B cell (primary cell): Measurements from ENCODE around the gene DOLPP1. TPM values are rescaled to one million over a fixed set of nuclear protein-coding genes. Genes with fewer than 3 reads are reported as not detected.

ENCODE experiments used
- ATAC-seq: fragments of 200-7000 bp; cut with Tn5 transposase; one replicate; pipeline ENCODE4 v1.10.0; 2021; ENCODE audit warnings: low read depth, mild to moderate bottlenecking, moderate number of reproducible peaks, moderate library complexity
- CTCF ChIA-PET: fragments of 350-600 bp; sonication (Branson Sonifier 250); formaldehyde crosslinking; loops from one replicate; lab custom pipeline; 2021; ENCODE audit warnings: antibody characterized with exemption, inconsistent platforms; lab: Charles Lee
- POLR2A ChIA-PET: fragments of 350-600 bp; sonication (Branson Sonifier 250); formaldehyde crosslinking; loops from one replicate; lab custom pipeline; 2021; ENCODE audit warnings: antibody characterized with exemption; lab: Charles Lee
- DNase-seq: peaks from one replicate; pipeline ENCODE4 v3.0.0; 2013
- H2AFZ ChIP-seq: 2 replicates; pipeline ENCODE4 v1.6.1; 2012; ENCODE audit warnings: mild to moderate bottlenecking, low read depth, low read length; ENCODE audit not compliant: insufficient read depth, poor library complexity, severe bottlenecking
- H3K27ac ChIP-seq, 2 donors: 1 replicate in 1 of 2; 2 replicates in 1 of 2; pipeline ENCODE4 v1.5.1; 2012 to 2013; ENCODE audit warnings: low read length in 2 of 2, mild to moderate bottlenecking in 2 of 2, moderate library complexity in 1 of 2
- H3K27me3 ChIP-seq, 4 experiments: fragments of 200-600 bp in 1 of 4; sonication (generic) in 1 of 4; replicated peaks in 1 of 4; 1 replicate in 2 of 4; 2 replicates in 2 of 4; pipeline versions ENCODE4 v1.6.1 to v1.7.0; 2013 to 2016; ENCODE audit warnings: low read length in 3 of 4, mild to moderate bottlenecking in 2 of 4, mixed read lengths in 1 of 4, moderate library complexity in 1 of 4; ENCODE audit not compliant: insufficient read depth in 4 of 4, control insufficient read depth in 3 of 4; ENCODE audit errors: control extremely low read depth in 1 of 4
- H3K36me3 ChIP-seq, 2 experiments: replicated peaks in 1 of 2; 1 replicate in 1 of 2; 2 replicates in 1 of 2; pipeline versions ENCODE4 v1.6.1 to v1.7.1; 2013; ENCODE audit warnings: low read length in 1 of 2; ENCODE audit not compliant: insufficient read depth in 2 of 2, control insufficient read depth in 1 of 2; ENCODE audit errors: control extremely low read depth in 1 of 2, extremely low read depth in 1 of 2
- H3K4me1 ChIP-seq, 2 donors: fragments of 200-600 bp in 1 of 2; sonication (generic) in 1 of 2; 1 replicate in 1 of 2; 2 replicates in 1 of 2; pipeline versions ENCODE4 v1.5.1 to v1.6.1; 2013 to 2017; ENCODE audit warnings: low read length in 2 of 2; ENCODE audit not compliant: control insufficient read depth in 2 of 2, insufficient read depth in 2 of 2
- H3K4me2 ChIP-seq: replicated peaks from 2 replicates; pipeline ENCODE3; 2012; ENCODE audit warnings: mild to moderate bottlenecking, low read depth, low read length; ENCODE audit not compliant: poor library complexity, severe bottlenecking
- H3K4me3 ChIP-seq, 5 experiments: fragments of 200-600 bp in 1 of 5; sonication (generic) in 1 of 5; 1 replicate in 3 of 5; 2 replicates in 2 of 5; pipeline versions ENCODE4 v1.5.1 to v1.7.0; 2011 to 2016; ENCODE audit warnings: low read length in 4 of 5, mild to moderate bottlenecking in 4 of 5, low read depth in 2 of 5, control low read depth in 1 of 5, moderate library complexity in 1 of 5; ENCODE audit not compliant: insufficient read depth in 1 of 5; ENCODE audit errors: control extremely low read depth in 1 of 5, extremely low read depth in 1 of 5
- H3K79me2 ChIP-seq: fragments of 200-600 bp; sonication (generic); one replicate; pipeline ENCODE4 v1.6.0; 2016; ENCODE audit warnings: low read length; ENCODE audit not compliant: control insufficient read depth, insufficient read depth
- H3K9ac ChIP-seq: fragments of 200-600 bp; sonication (generic); 2 replicates; pipeline ENCODE4 v1.6.1; 2017; ENCODE audit warnings: mild to moderate bottlenecking, low read length, moderate library complexity
- H3K9me3 ChIP-seq, 3 donors: one replicate each; pipeline versions ENCODE4 v1.6.1 to v1.7.1; 2013; ENCODE audit warnings: low read length in 2 of 3; ENCODE audit not compliant: control insufficient read depth in 2 of 3, insufficient read depth in 1 of 3; ENCODE audit errors: control extremely low read depth in 1 of 3
- H4K20me1 ChIP-seq: 2 replicates; pipeline ENCODE4 v1.6.0; 2012; ENCODE audit warnings: mild to moderate bottlenecking, low read length; ENCODE audit not compliant: insufficient read depth, control insufficient read depth, poor library complexity, severe bottlenecking
- H3K27ac Mint-ChIP-seq: one replicate; pipeline ENCODE4 v1.8.0; 2021; ENCODE audit warnings: mixed read lengths
- H3K27me3 Mint-ChIP-seq: one replicate; pipeline ENCODE4 v1.8.0; 2021; ENCODE audit warnings: mixed read lengths
- H3K4me1 Mint-ChIP-seq: one replicate; pipeline ENCODE4 v1.8.0; 2021; ENCODE audit warnings: mixed read lengths
- H3K4me3 Mint-ChIP-seq: one replicate; pipeline ENCODE4 v1.8.0; 2021; ENCODE audit warnings: mixed read lengths
- H3K9me3 Mint-ChIP-seq: one replicate; pipeline ENCODE4 v1.8.0; 2022; ENCODE audit warnings: mixed read lengths; ENCODE audit not compliant: insufficient read depth
- CTCF ChIP-seq: fragments of 200-600 bp; IDR thresholded peaks from one replicate; pipeline ENCODE4 v1.8.0; 2022; ENCODE audit warnings: antibody characterized with exemption, mild to moderate bottlenecking
- EZH2 ChIP-seq: IDR thresholded peaks from 2 replicates; pipeline ENCODE4 v1.6.1; 2012; ENCODE audit warnings: borderline replicate concordance, low read depth, mild to moderate bottlenecking, moderate library complexity, low read length; ENCODE audit not compliant: insufficient read depth, poor library complexity, severe bottlenecking
- WGBS: methylation state at CpG from one replicate; pipeline ENCODE4 v1.1.5; 2013; ENCODE audit warnings: missing lambda C conversion rate; ENCODE audit not compliant: insufficient coverage; 5-methylcytosine and 5-hydroxymethylcytosine counted together
- intact Hi-C: fragments of 100-400 bp; cut with micrococcal nuclease; formaldehyde crosslinking; loops from one replicate; pipeline ENCODE4 v1.10.0; 2022
- polyA minus RNA-seq: library from RNA; depleted of rRNA, polyadenylated mRNA; stranded (reverse); fragments of >200 nt; gene quantifications from 2 replicates; pipeline ENCODE4 v1.2.3, GENCODE V29; 2012
- polyA plus RNA-seq: library from polyadenylated mRNA; depleted of rRNA; stranded (reverse); fragments of >200 nt; gene quantifications from 2 replicates; pipeline ENCODE4 v1.2.3, GENCODE V29; 2012
- total RNA-seq, 2 donors: library from RNA; stranded (reverse); fragments of 120-200 nt in 1 of 2; gene quantifications; 1 replicate in 1 of 2; 2 replicates in 1 of 2; pipeline versions ENCODE4 v1.2.3 to v1.2.4, GENCODE V29; 2013 to 2022

The DOLPP1 gene
- 4.7 and 7.1 TPM in 2 replicates for total RNA-seq
- 6.0 TPM for total RNA-seq (2013)
- polyA plus RNA-seq: 7.9 and 8.6 TPM in 2 replicates
- 3.4 and 5.9 TPM in 2 replicates for polyA minus RNA-seq

- H4K20me1 ChIP-seq: peaks cover 12% of the 10 kb centered on the region
- peak within 1 kb of the TSS; percentile 67 to 90 (median 75) for H3K4me3 ChIP-seq
- peaks cover 0 to 12% of the 10 kb centered on the region in 2 experiments for H3K36me3 ChIP-seq
- no peaks in the 10 kb centered on the region for H3K27me3 ChIP-seq
- H3K4me2 ChIP-seq: peak within 1 kb of the TSS; percentile 99
- no peaks in the 10 kb centered on the region for H3K9me3 ChIP-seq
- POLR2A ChIA-PET: interaction anchor here (0.5 to 1.9 kb wide), 9 partner anchors 11 to 722 kb away, joined by 3 to 15 read pairs (median 3); partner anchors contain the start of genes MIGA2, PTPA, SH3GLB2 and TOR1B
- Mint-ChIP-seq H3K9me3 (no peaks in the 10 kb centered on the region), H3K27ac (peak within 1 kb of the TSS; percentile 88), H3K4me3 (peak within 1 kb of the TSS; percentile 91), H3K27me3 (no peaks in the 10 kb centered on the region), H3K4me1 (peaks cover 23% of the 10 kb centered on the region)
- TF ChIP-seq CTCF (no peak), EZH2 (peak; percentile 97)
- H2AFZ ChIP-seq: peak within 1 kb of the TSS; percentile 99
- under 1% methylated on average over 70 of the region's 70 CpGs for WGBS
- peak; percentile 99 for DNase-seq
- H3K4me1 ChIP-seq: peaks cover 16 to 20% of the 10 kb centered on the region in 2 donors
- H3K79me2 ChIP-seq: peaks cover 45% of the 10 kb centered on the region
- intact Hi-C loops: loop anchor here (1.0 to 10.0 kb wide), 7 partner anchors 11 to 1016 kb away; partner anchors contain the start of genes CRAT, GLE1, LRRC8A and NAIF1
- peak within 1 kb of the TSS; percentile 42 to 79 for H3K27ac ChIP-seq
- peak within 1 kb of the TSS; percentile 85 for H3K9ac ChIP-seq
- ATAC-seq: peak; percentile 92
- CTCF ChIA-PET: interaction anchor here (1.3 to 1.8 kb wide), 3 partner anchors 11 to 52 kb away, joined by 3 to 7 read pairs (median 6); partner anchors contain the start of gene SH3GLB2
These were observed at the start of gene DOLPP1 for GRCh38 chr9:129080601-129081387. Gene DOLPP1, plus strand, starts transcription at chr9:129081111. Its CDS starts 21 bp downstream, at chr9:129081132.
